CD14-positive monocyte (primary cell): ENCODE data around the gene SPATA32. TPM values are rescaled to one million over a fixed set of nuclear protein-coding genes. Genes with fewer than 3 reads are reported as not detected.

Source experiments
- DNase-seq, 3 donors: peaks; one replicate each; pipeline ENCODE4 v3.0.0-alpha.2; 2011 to 2022
- H2AFZ ChIP-seq: 2 replicates; pipeline ENCODE4 v1.6.0; 2012; ENCODE audit warnings: mild to moderate bottlenecking, low read depth, low read length, inconsistent platforms; ENCODE audit not compliant: insufficient read depth, poor library complexity, severe bottlenecking
- H3K27ac ChIP-seq, 2 donors: 1 replicate in 1 of 2; 2 replicates in 1 of 2; pipeline ENCODE4 v1.5.1; 2012 to 2013; ENCODE audit warnings: low read length in 2 of 2, control low read depth in 1 of 2, inconsistent platforms in 1 of 2, low read depth in 1 of 2, mild to moderate bottlenecking in 1 of 2
- H3K27me3 ChIP-seq, 2 donors: one replicate each; pipeline versions ENCODE4 v1.6.0 to v1.6.1; 2011 to 2013; ENCODE audit warnings: low read length in 2 of 2; ENCODE audit not compliant: control insufficient read depth in 2 of 2, insufficient read depth in 2 of 2
- H3K36me3 ChIP-seq, 2 donors: replicated peaks in 1 of 2; 1 replicate in 1 of 2; 2 replicates in 1 of 2; pipeline versions ENCODE4 v1.5.1 to v1.6.1; 2012 to 2013; ENCODE audit warnings: low read length in 2 of 2, control low read depth in 1 of 2, inconsistent platforms in 1 of 2, mild to moderate bottlenecking in 1 of 2; ENCODE audit not compliant: insufficient read depth in 2 of 2, control insufficient read depth in 1 of 2
- H3K4me1 ChIP-seq, 2 donors: 1 replicate in 1 of 2; 2 replicates in 1 of 2; pipeline versions ENCODE4 v1.5.1 to v1.6.1; 2012 to 2013; ENCODE audit warnings: low read length in 2 of 2, control low read depth in 1 of 2, inconsistent platforms in 1 of 2, mild to moderate bottlenecking in 1 of 2, moderate library complexity in 1 of 2; ENCODE audit not compliant: insufficient read depth in 2 of 2, control insufficient read depth in 1 of 2
- H3K4me2 ChIP-seq: replicated peaks from 2 replicates; pipeline ENCODE3; 2012; ENCODE audit warnings: low read length, moderate library complexity, mild to moderate bottlenecking; ENCODE audit not compliant: poor library complexity, severe bottlenecking; ENCODE audit errors: extremely low read depth
- H3K4me3 ChIP-seq, 3 experiments: fragments of 200-600 bp in 1 of 3; sonication (generic) in 1 of 3; replicated peaks in 1 of 3; 1 replicate in 2 of 3; 2 replicates in 1 of 3; pipeline ENCODE4 v1.5.1; 2011 to 2013; ENCODE audit warnings: low read length in 3 of 3, mild to moderate bottlenecking in 3 of 3, control low read depth in 2 of 3, low read depth in 2 of 3, inconsistent platforms in 1 of 3, moderate library complexity in 1 of 3
- H3K79me2 ChIP-seq: 2 replicates; pipeline ENCODE4 v1.6.0; 2012; ENCODE audit warnings: mild to moderate bottlenecking, control low read depth, inconsistent platforms, low read length, moderate library complexity; ENCODE audit not compliant: insufficient read depth
- H3K9ac ChIP-seq: 2 replicates; pipeline ENCODE4 v1.6.0; 2017; ENCODE audit warnings: low read length, mild to moderate bottlenecking; ENCODE audit not compliant: insufficient read depth, poor library complexity, severe bottlenecking
- H3K9me3 ChIP-seq, 2 donors: replicated peaks in 1 of 2; 1 replicate in 1 of 2; 2 replicates in 1 of 2; pipeline versions ENCODE4 v1.5.1 to v1.6.1; 2012 to 2013; ENCODE audit warnings: low read length in 2 of 2, control low read depth in 1 of 2; ENCODE audit not compliant: control insufficient read depth in 1 of 2, insufficient read depth in 1 of 2
- H4K20me1 ChIP-seq: 2 replicates; pipeline ENCODE4 v1.6.0; 2012; ENCODE audit warnings: mild to moderate bottlenecking, low read length, control low read depth, moderate library complexity; ENCODE audit not compliant: insufficient read depth
- H3K27ac Mint-ChIP-seq, 7 donors: one replicate each; pipeline ENCODE4 v1.8.0; 2020; ENCODE audit warnings: mild to moderate bottlenecking in 7 of 7, mixed read lengths in 7 of 7, moderate library complexity in 6 of 7, inconsistent platforms in 2 of 7
- H3K27me3 Mint-ChIP-seq, 3 donors: one replicate each; pipeline ENCODE4 v1.8.0; 2021 to 2022; ENCODE audit warnings: low read depth in 3 of 3, mild to moderate bottlenecking in 3 of 3, mixed read lengths in 3 of 3, moderate library complexity in 3 of 3, inconsistent platforms in 1 of 3
- H3K36me3 Mint-ChIP-seq, 2 donors: one replicate each; pipeline ENCODE4 v1.8.0; 2020; ENCODE audit warnings: mixed read lengths in 2 of 2, inconsistent platforms in 1 of 2, mild to moderate bottlenecking in 1 of 2
- H3K4me1 Mint-ChIP-seq: one replicate; pipeline ENCODE4 v1.8.0; 2020; ENCODE audit warnings: mild to moderate bottlenecking, mixed read lengths
- H3K4me3 Mint-ChIP-seq, 2 donors: one replicate each; pipeline ENCODE4 v1.8.0; 2020; ENCODE audit warnings: mild to moderate bottlenecking in 2 of 2, mixed read lengths in 2 of 2, moderate library complexity in 1 of 2
- H3K9me3 Mint-ChIP-seq, 7 donors: one replicate each; pipeline ENCODE4 v1.8.0; 2020 to 2022; ENCODE audit warnings: mixed read lengths in 7 of 7, mild to moderate bottlenecking in 6 of 7, moderate library complexity in 6 of 7, inconsistent platforms in 2 of 7
- CTCF ChIP-seq: fragments of 200-600 bp; IDR thresholded peaks from one replicate; pipeline ENCODE4 v1.8.0; 2022; ENCODE audit warnings: antibody characterized with exemption, mild to moderate bottlenecking
- WGBS: methylation state at CpG from one replicate; pipeline ENCODE4 v1.1.5; 2013; ENCODE audit warnings: missing lambda C conversion rate; ENCODE audit not compliant: insufficient coverage; 5-methylcytosine and 5-hydroxymethylcytosine counted together
- intact Hi-C, 2 donors: fragments of 100-400 bp; cut with micrococcal nuclease; formaldehyde crosslinking; loops; one replicate each; pipeline versions ENCODE4 v1.15.0 to v1.15.1; 2023
- polyA plus RNA-seq, 3 donors: library from polyadenylated mRNA; depleted of rRNA in 1 of 3; unstranded in 2 of 3; stranded (reverse) in 1 of 3; fragments of 300-500 nt in 2 of 3; fragments of >200 nt in 1 of 3; fragmentation: Illumina TruSeq in 2 of 3; gene quantifications; 1 replicate in 2 of 3; 2 replicates in 1 of 3; pipeline ENCODE4 v1.2.3, GENCODE V29; 2012 to 2021

The SPATA32 gene
- polyA plus RNA-seq, 3 donors: not detected

GRCh38 chr17:45308840-45309239 lies 46.9 kb upstream of the SPATA32 start:
- Histone ChIP-seq H3K79me2 (peaks cover 86% of the 10 kb centered on the region), H3K4me1 (peaks cover 85 to 96% of the 10 kb centered on the region in 2 donors), H3K4me3 (no peak overlapping the region), H3K9ac (no peak overlapping the region), H2AFZ (no peak overlapping the region), H3K36me3 (peaks cover 9 to 14% of the 10 kb centered on the region in 2 donors), H3K27ac (peak overlapping the region in 1 of 2 donors; percentile 93), H3K27me3 (no peaks in the 10 kb centered on the region), H4K20me1 (peaks cover 12% of the 10 kb centered on the region), H3K9me3 (no peaks in the 10 kb centered on the region), H3K4me2 (no peak overlapping the region)
- no peak for TF ChIP-seq CTCF
- Mint-ChIP-seq H3K9me3 (peaks cover 0 to 2% (median 0%) of the 10 kb centered on the region in 7 donors), H3K4me3 (no peak overlapping the region), H3K27me3 (no peaks in the 10 kb centered on the region), H3K36me3 (peaks cover 39 to 56% of the 10 kb centered on the region in 2 donors), H3K4me1 (peaks cover 84% of the 10 kb centered on the region), H3K27ac (peak overlapping the region in 6 of 7 donors; percentile 46 to 100 (median 97))
- DNase-seq: no peak
- intact Hi-C loops: no loop called here
- WGBS: 98% methylated on average over 4 of the region's 5 CpGs

GRCh38 chr17:45308016-45308365 lies 46.1 kb upstream of the SPATA32 start:
- H4K20me1 ChIP-seq: peaks cover 12% of the 10 kb centered on the region
- H3K4me3 ChIP-seq: peak overlapping the region in 1 of 3 experiments; percentile 30
- H3K36me3 ChIP-seq: peaks cover 9 to 14% of the 10 kb centered on the region in 2 donors
- H3K27ac Mint-ChIP-seq: peak overlapping the region; percentile 96 to 100 (median 99)
- intact Hi-C loops: no loop called here
- peaks cover 0 to 2% (median 0%) of the 10 kb centered on the region in 7 donors for H3K9me3 Mint-ChIP-seq
- no peak for TF ChIP-seq CTCF
- H3K27me3 Mint-ChIP-seq: no peaks in the 10 kb centered on the region
- peaks cover 85 to 96% of the 10 kb centered on the region in 2 donors for H3K4me1 ChIP-seq
- DNase-seq: no peak
- peaks cover 32 to 48% of the 10 kb centered on the region in 2 donors for H3K36me3 Mint-ChIP-seq
- 33% methylated on average over 1 of the region's 6 CpGs for WGBS
- H3K27ac ChIP-seq: peak overlapping the region; percentile 77 to 93
- H3K27me3 ChIP-seq: no peaks in the 10 kb centered on the region
- H3K4me3 Mint-ChIP-seq: peak overlapping the region in 1 of 2 donors; percentile 46
- no peaks in the 10 kb centered on the region for H3K9me3 ChIP-seq
- H3K79me2 ChIP-seq: peaks cover 86% of the 10 kb centered on the region
- H2AFZ ChIP-seq: no peak overlapping the region
- H3K4me2 ChIP-seq: peak overlapping the region; percentile 2
- H3K9ac ChIP-seq: no peak overlapping the region
- peaks cover 81% of the 10 kb centered on the region for H3K4me1 Mint-ChIP-seq
